B cell (primary cell): ENCODE data around the gene DERA. TPM values are rescaled to one million over a fixed set of nuclear protein-coding genes. Genes with fewer than 3 reads are reported as not detected.
"Not testable (repeated sequence)": the region's sequence is repeated elsewhere in the genome, so short reads cannot be mapped to it uniquely, and the experiment has no call there.

ENCODE experiments used
- ATAC-seq: fragments of 200-7000 bp; cut with Tn5 transposase; one replicate; pipeline ENCODE4 v1.10.0; 2021; ENCODE audit warnings: low read depth, mild to moderate bottlenecking, moderate number of reproducible peaks, moderate library complexity
- CTCF ChIA-PET: fragments of 350-600 bp; sonication (Branson Sonifier 250); formaldehyde crosslinking; loops from one replicate; lab custom pipeline; 2021; ENCODE audit warnings: antibody characterized with exemption, inconsistent platforms; lab: Charles Lee
- POLR2A ChIA-PET: fragments of 350-600 bp; sonication (Branson Sonifier 250); formaldehyde crosslinking; loops from one replicate; lab custom pipeline; 2021; ENCODE audit warnings: antibody characterized with exemption; lab: Charles Lee
- DNase-seq: peaks from one replicate; pipeline ENCODE4 v3.0.0; 2013
- H2AFZ ChIP-seq: 2 replicates; pipeline ENCODE4 v1.6.1; 2012; ENCODE audit warnings: mild to moderate bottlenecking, low read depth, low read length; ENCODE audit not compliant: insufficient read depth, poor library complexity, severe bottlenecking
- H3K27ac ChIP-seq, 2 donors: 1 replicate in 1 of 2; 2 replicates in 1 of 2; pipeline ENCODE4 v1.5.1; 2012 to 2013; ENCODE audit warnings: low read length in 2 of 2, mild to moderate bottlenecking in 2 of 2, moderate library complexity in 1 of 2
- H3K27me3 ChIP-seq, 4 experiments: fragments of 200-600 bp in 1 of 4; sonication (generic) in 1 of 4; replicated peaks in 1 of 4; 1 replicate in 2 of 4; 2 replicates in 2 of 4; pipeline versions ENCODE4 v1.6.1 to v1.7.0; 2013 to 2016; ENCODE audit warnings: low read length in 3 of 4, mild to moderate bottlenecking in 2 of 4, mixed read lengths in 1 of 4, moderate library complexity in 1 of 4; ENCODE audit not compliant: insufficient read depth in 4 of 4, control insufficient read depth in 3 of 4; ENCODE audit errors: control extremely low read depth in 1 of 4
- H3K36me3 ChIP-seq, 2 experiments: replicated peaks in 1 of 2; 1 replicate in 1 of 2; 2 replicates in 1 of 2; pipeline versions ENCODE4 v1.6.1 to v1.7.1; 2013; ENCODE audit warnings: low read length in 1 of 2; ENCODE audit not compliant: insufficient read depth in 2 of 2, control insufficient read depth in 1 of 2; ENCODE audit errors: control extremely low read depth in 1 of 2, extremely low read depth in 1 of 2
- H3K4me1 ChIP-seq, 2 donors: fragments of 200-600 bp in 1 of 2; sonication (generic) in 1 of 2; 1 replicate in 1 of 2; 2 replicates in 1 of 2; pipeline versions ENCODE4 v1.5.1 to v1.6.1; 2013 to 2017; ENCODE audit warnings: low read length in 2 of 2; ENCODE audit not compliant: control insufficient read depth in 2 of 2, insufficient read depth in 2 of 2
- H3K4me2 ChIP-seq: replicated peaks from 2 replicates; pipeline ENCODE3; 2012; ENCODE audit warnings: mild to moderate bottlenecking, low read depth, low read length; ENCODE audit not compliant: poor library complexity, severe bottlenecking
- H3K4me3 ChIP-seq, 5 experiments: fragments of 200-600 bp in 1 of 5; sonication (generic) in 1 of 5; 1 replicate in 3 of 5; 2 replicates in 2 of 5; pipeline versions ENCODE4 v1.5.1 to v1.7.0; 2011 to 2016; ENCODE audit warnings: low read length in 4 of 5, mild to moderate bottlenecking in 4 of 5, low read depth in 2 of 5, control low read depth in 1 of 5, moderate library complexity in 1 of 5; ENCODE audit not compliant: insufficient read depth in 1 of 5; ENCODE audit errors: control extremely low read depth in 1 of 5, extremely low read depth in 1 of 5
- H3K79me2 ChIP-seq: fragments of 200-600 bp; sonication (generic); one replicate; pipeline ENCODE4 v1.6.0; 2016; ENCODE audit warnings: low read length; ENCODE audit not compliant: control insufficient read depth, insufficient read depth
- H3K9ac ChIP-seq: fragments of 200-600 bp; sonication (generic); 2 replicates; pipeline ENCODE4 v1.6.1; 2017; ENCODE audit warnings: mild to moderate bottlenecking, low read length, moderate library complexity
- H3K9me3 ChIP-seq, 3 donors: one replicate each; pipeline versions ENCODE4 v1.6.1 to v1.7.1; 2013; ENCODE audit warnings: low read length in 2 of 3; ENCODE audit not compliant: control insufficient read depth in 2 of 3, insufficient read depth in 1 of 3; ENCODE audit errors: control extremely low read depth in 1 of 3
- H4K20me1 ChIP-seq: 2 replicates; pipeline ENCODE4 v1.6.0; 2012; ENCODE audit warnings: mild to moderate bottlenecking, low read length; ENCODE audit not compliant: insufficient read depth, control insufficient read depth, poor library complexity, severe bottlenecking
- H3K27ac Mint-ChIP-seq: one replicate; pipeline ENCODE4 v1.8.0; 2021; ENCODE audit warnings: mixed read lengths
- H3K27me3 Mint-ChIP-seq: one replicate; pipeline ENCODE4 v1.8.0; 2021; ENCODE audit warnings: mixed read lengths
- H3K4me1 Mint-ChIP-seq: one replicate; pipeline ENCODE4 v1.8.0; 2021; ENCODE audit warnings: mixed read lengths
- H3K4me3 Mint-ChIP-seq: one replicate; pipeline ENCODE4 v1.8.0; 2021; ENCODE audit warnings: mixed read lengths
- H3K9me3 Mint-ChIP-seq: one replicate; pipeline ENCODE4 v1.8.0; 2022; ENCODE audit warnings: mixed read lengths; ENCODE audit not compliant: insufficient read depth
- EZH2 ChIP-seq: IDR thresholded peaks from 2 replicates; pipeline ENCODE4 v1.6.1; 2012; ENCODE audit warnings: borderline replicate concordance, low read depth, mild to moderate bottlenecking, moderate library complexity, low read length; ENCODE audit not compliant: insufficient read depth, poor library complexity, severe bottlenecking
- WGBS: methylation state at CpG from one replicate; pipeline ENCODE4 v1.1.5; 2013; ENCODE audit warnings: missing lambda C conversion rate; ENCODE audit not compliant: insufficient coverage; 5-methylcytosine and 5-hydroxymethylcytosine counted together
- intact Hi-C: fragments of 100-400 bp; cut with micrococcal nuclease; formaldehyde crosslinking; loops from one replicate; pipeline ENCODE4 v1.10.0; 2022
- polyA plus RNA-seq: library from polyadenylated mRNA; depleted of rRNA; stranded (reverse); fragments of >200 nt; gene quantifications from 2 replicates; pipeline ENCODE4 v1.2.3, GENCODE V29; 2012
- total RNA-seq, 2 donors: library from RNA; stranded (reverse); fragments of 120-200 nt in 1 of 2; gene quantifications; 1 replicate in 1 of 2; 2 replicates in 1 of 2; pipeline versions ENCODE4 v1.2.3 to v1.2.4, GENCODE V29; 2013 to 2022
- TF ChIP-seq, protein P1 (sequence below): fragments of 200-600 bp; IDR thresholded peaks from one replicate; pipeline ENCODE4 v1.8.0; 2022; ENCODE audit warnings: antibody characterized with exemption, mild to moderate bottlenecking

The DERA gene
- total and polyA plus RNA-seq, 2 donors (not counting 1 experiment from before 2014, with no cell fraction given): 9.4 to 20.5 TPM

GRCh38 chr12:15939111-15939510 lies 28.0 kb downstream of the DERA start:
- ChIA-PET POLR2A (no interaction called here), CTCF (no interaction called here)
- H3K27me3 ChIP-seq: no peaks in the 10 kb centered on the region
- peaks cover 0 to 3% of the 10 kb centered on the region in 2 experiments for H3K36me3 ChIP-seq
- TF ChIP-seq, protein P1, sequence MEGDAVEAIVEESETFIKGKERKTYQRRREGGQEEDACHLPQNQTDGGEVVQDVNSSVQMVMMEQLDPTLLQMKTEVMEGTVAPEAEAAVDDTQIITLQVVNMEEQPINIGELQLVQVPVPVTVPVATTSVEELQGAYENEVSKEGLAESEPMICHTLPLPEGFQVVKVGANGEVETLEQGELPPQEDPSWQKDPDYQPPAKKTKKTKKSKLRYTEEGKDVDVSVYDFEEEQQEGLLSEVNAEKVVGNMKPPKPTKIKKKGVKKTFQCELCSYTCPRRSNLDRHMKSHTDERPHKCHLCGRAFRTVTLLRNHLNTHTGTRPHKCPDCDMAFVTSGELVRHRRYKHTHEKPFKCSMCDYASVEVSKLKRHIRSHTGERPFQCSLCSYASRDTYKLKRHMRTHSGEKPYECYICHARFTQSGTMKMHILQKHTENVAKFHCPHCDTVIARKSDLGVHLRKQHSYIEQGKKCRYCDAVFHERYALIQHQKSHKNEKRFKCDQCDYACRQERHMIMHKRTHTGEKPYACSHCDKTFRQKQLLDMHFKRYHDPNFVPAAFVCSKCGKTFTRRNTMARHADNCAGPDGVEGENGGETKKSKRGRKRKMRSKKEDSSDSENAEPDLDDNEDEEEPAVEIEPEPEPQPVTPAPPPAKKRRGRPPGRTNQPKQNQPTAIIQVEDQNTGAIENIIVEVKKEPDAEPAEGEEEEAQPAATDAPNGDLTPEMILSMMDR: no peak
- no peak for TF ChIP-seq EZH2
- H3K27ac Mint-ChIP-seq: no peak overlapping the region
- DNase-seq: no peak
- no peak overlapping the region for H3K4me3 ChIP-seq
- no peak overlapping the region for H2AFZ ChIP-seq
- no CpG with 5 or more reads among the region's 1 CpG for WGBS
- H3K9me3 ChIP-seq: peaks cover 1 to 7% (median 3%) of the 10 kb centered on the region in 3 donors
- intact Hi-C loops: no loop called here
- H3K9ac ChIP-seq: no peak overlapping the region
- H3K4me1 ChIP-seq: no peaks in the 10 kb centered on the region
- ATAC-seq: no peak
- peaks cover 3% of the 10 kb centered on the region for H3K9me3 Mint-ChIP-seq
- H3K79me2 ChIP-seq: peaks cover 25% of the 10 kb centered on the region
- no peak overlapping the region for H3K27ac ChIP-seq
- H4K20me1 ChIP-seq: no peaks in the 10 kb centered on the region
- H3K4me1 Mint-ChIP-seq: peaks cover 12% of the 10 kb centered on the region
- H3K4me2 ChIP-seq: no peak overlapping the region
- no peak overlapping the region for H3K4me3 Mint-ChIP-seq
- no peaks in the 10 kb centered on the region for H3K27me3 Mint-ChIP-seq

- Histone ChIP-seq H3K4me1 (no peaks in the 10 kb centered on the region), H3K4me2 (no peak overlapping the region), H2AFZ (no peak overlapping the region), H3K36me3 (peaks cover 0 to 3% of the 10 kb centered on the region in 2 experiments), H4K20me1 (no peaks in the 10 kb centered on the region), H3K9ac (no peak overlapping the region), H3K4me3 (no peak overlapping the region), H3K27me3 (no peaks in the 10 kb centered on the region), H3K27ac (no peak overlapping the region), H3K79me2 (peaks cover 13% of the 10 kb centered on the region), H3K9me3 (peaks cover 1 to 7% (median 3%) of the 10 kb centered on the region in 3 donors)
- DNase-seq: no peak
- H3K9me3 Mint-ChIP-seq: peaks cover 5% of the 10 kb centered on the region
- no peaks in the 10 kb centered on the region for H3K27me3 Mint-ChIP-seq
- TF ChIP-seq, protein P1: no peak
- no peak for TF ChIP-seq EZH2
- ChIA-PET CTCF (no interaction called here), POLR2A (no interaction called here)
- no peak overlapping the region for H3K27ac Mint-ChIP-seq
- WGBS: 83% methylated on average over 1 of the region's 5 CpGs
- H3K4me3 Mint-ChIP-seq: no peak overlapping the region
- H3K4me1 Mint-ChIP-seq: peaks cover 29% of the 10 kb centered on the region
- ATAC-seq: no peak
- intact Hi-C loops: no loop called here
Observed at GRCh38 chr12:15942475-15942874, 31.3 kb downstream of the DERA start.

DNA sequence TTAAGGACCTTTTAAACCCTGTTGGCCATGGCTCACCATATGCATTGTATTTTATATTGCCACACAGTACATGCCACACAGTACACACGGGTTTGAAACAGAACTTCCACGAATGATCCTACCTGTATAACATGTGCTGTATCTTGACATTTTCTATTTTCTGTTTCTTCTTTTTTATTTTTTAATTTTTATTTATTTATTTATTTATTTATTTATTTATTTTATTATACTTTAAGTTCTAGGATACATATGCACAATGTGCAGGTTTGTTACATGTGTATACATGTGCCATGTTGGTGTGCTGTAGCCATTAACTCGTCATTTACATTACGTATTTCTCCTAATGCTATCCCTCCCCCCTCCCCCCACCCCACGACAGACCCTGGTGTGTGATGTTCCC lies 32.4 kb downstream of the DERA start:
- H3K9ac ChIP-seq, H3K4me2 ChIP-seq, CTCF ChIA-PET, H3K27ac Mint-ChIP-seq, H3K9me3 Mint-ChIP-seq, H3K9me3 ChIP-seq, H4K20me1 ChIP-seq, H3K36me3 ChIP-seq, H3K27me3 ChIP-seq, H3K27ac ChIP-seq, H3K27me3 Mint-ChIP-seq, ATAC-seq, POLR2A ChIA-PET, intact Hi-C loops, H3K4me1 ChIP-seq, DNase-seq, H3K4me3 Mint-ChIP-seq, H3K4me3 ChIP-seq, H2AFZ ChIP-seq: not testable (repeated sequence)
- peaks cover 13% of the 10 kb centered on the region for H3K79me2 ChIP-seq
- peaks cover 23% of the 10 kb centered on the region for H3K4me1 Mint-ChIP-seq
- no CpG with 5 or more reads among the region's 5 CpGs for WGBS
